Testis (tissue), 2 donors: ENCODE results near the gene CCDC85A.

Experiments
- POLR2A ChIP-seq: fragments of 450-650 bp; IDR thresholded peaks from one replicate; pipeline ENCODE4 v1.6.1; 2017; ENCODE audit warnings: antibody characterized with exemption, mild to moderate bottlenecking, moderate library complexity
- TF ChIP-seq, protein P1 (sequence below), 3 experiments: fragments of 450-650 bp in 2 of 3; fragments of 200-600 bp in 1 of 3; sonication (generic) in 1 of 3; IDR thresholded peaks; one replicate each; pipeline ENCODE4 v1.5.1; 2016 to 2019; ENCODE audit warnings: antibody characterized with exemption in 3 of 3, mild to moderate bottlenecking in 2 of 3, moderate library complexity in 1 of 3

DNA sequence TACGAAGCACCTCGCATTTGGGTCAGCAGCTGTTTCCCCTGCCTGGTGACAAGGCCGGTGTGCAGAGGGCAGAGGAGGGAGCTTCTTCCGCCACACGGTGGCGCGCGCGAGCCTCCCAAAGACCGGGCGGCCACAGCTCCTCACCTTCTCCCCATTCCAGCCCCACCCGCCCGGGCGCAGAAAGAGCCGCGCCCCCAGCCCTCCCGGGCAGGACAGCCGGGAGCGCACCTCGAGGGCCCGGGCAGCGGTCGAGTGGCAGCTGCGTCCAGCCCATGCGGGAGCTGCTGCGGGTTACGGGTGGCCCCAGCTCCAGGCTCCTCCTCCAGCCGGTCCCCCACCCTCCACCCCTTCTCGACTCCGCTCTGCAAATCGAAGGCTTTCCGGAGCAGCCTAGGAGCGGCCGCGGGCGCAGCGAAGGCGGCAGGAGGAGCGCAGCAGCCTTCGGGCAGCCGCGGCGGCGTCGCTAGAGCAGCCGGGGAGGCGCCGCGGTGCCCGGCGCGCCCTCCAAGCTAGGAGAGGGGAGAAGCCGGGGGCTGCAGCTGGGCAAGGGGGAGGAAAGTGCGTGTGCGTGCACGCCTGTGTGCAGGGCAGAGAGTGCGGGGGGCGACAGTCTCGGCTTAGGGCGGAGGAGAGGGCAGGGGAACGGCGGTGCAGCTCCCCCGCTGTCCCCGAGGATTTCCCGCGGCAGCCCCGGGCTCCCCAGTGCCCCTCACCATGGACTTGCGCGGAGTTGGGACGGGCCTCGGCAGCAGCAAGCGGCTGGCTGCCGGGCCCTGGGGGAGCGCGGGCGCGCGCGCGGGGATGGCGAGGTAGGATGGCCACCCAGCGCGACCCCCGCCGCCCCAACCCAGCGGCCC, at the start of gene CCDC85A:
- no peak for TF ChIP-seq POLR2A
- TF ChIP-seq, protein P1, sequence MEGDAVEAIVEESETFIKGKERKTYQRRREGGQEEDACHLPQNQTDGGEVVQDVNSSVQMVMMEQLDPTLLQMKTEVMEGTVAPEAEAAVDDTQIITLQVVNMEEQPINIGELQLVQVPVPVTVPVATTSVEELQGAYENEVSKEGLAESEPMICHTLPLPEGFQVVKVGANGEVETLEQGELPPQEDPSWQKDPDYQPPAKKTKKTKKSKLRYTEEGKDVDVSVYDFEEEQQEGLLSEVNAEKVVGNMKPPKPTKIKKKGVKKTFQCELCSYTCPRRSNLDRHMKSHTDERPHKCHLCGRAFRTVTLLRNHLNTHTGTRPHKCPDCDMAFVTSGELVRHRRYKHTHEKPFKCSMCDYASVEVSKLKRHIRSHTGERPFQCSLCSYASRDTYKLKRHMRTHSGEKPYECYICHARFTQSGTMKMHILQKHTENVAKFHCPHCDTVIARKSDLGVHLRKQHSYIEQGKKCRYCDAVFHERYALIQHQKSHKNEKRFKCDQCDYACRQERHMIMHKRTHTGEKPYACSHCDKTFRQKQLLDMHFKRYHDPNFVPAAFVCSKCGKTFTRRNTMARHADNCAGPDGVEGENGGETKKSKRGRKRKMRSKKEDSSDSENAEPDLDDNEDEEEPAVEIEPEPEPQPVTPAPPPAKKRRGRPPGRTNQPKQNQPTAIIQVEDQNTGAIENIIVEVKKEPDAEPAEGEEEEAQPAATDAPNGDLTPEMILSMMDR (IDR thresholded peaks at IDR 0.05), result peak; percentile 55 to 87 (median 80)
